Suprapubic skin (tissue), 4 donors: ENCODE measurements around the gene MDM1. TPM values are rescaled to one million over a fixed set of nuclear protein-coding genes. Genes with fewer than 3 reads are reported as not detected.

Experiments used
- DNase-seq, 2 donors: peaks; one replicate each; pipeline ENCODE4 v3.0.0-alpha.2; 2019; ENCODE audit warnings: low spot score in 2 of 2
- H3K27ac ChIP-seq: fragments of 200-600 bp; sonication (generic); one replicate; pipeline ENCODE4 v1.5.1; 2019
- H3K27me3 ChIP-seq: fragments of 200-600 bp; sonication (generic); one replicate; pipeline ENCODE4 v1.5.1; 2019
- H3K36me3 ChIP-seq: fragments of 200-600 bp; sonication (generic); one replicate; pipeline ENCODE4 v1.5.1; 2019
- H3K4me1 ChIP-seq: fragments of 200-600 bp; sonication (generic); one replicate; pipeline ENCODE4 v1.5.1; 2019
- H3K4me3 ChIP-seq: fragments of 200-600 bp; sonication (generic); one replicate; pipeline ENCODE4 v1.5.1; 2019; ENCODE audit warnings: mild to moderate bottlenecking
- H3K9me3 ChIP-seq: fragments of 200-600 bp; sonication (generic); one replicate; pipeline ENCODE4 v1.5.1; 2019
- EP300 ChIP-seq: sonication (generic); formaldehyde crosslinking; IDR thresholded peaks from one replicate; pipeline ENCODE4 v1.6.1; 2017; ENCODE audit warnings: antibody characterized with exemption
- POLR2A ChIP-seq, 2 donors: fragments of 450-650 bp; IDR thresholded peaks; one replicate each; pipeline ENCODE4 v1.6.1; 2017; ENCODE audit warnings: antibody characterized with exemption in 2 of 2, mild to moderate bottlenecking in 2 of 2, moderate library complexity in 2 of 2
- POLR2AphosphoS5 ChIP-seq, 3 donors: sonication (generic); formaldehyde crosslinking; IDR thresholded peaks; one replicate each; pipeline ENCODE4 v1.6.1; 2017; ENCODE audit warnings: antibody characterized with exemption in 3 of 3
- WGBS: methylation state at CpG from one replicate; pipeline ENCODE4 v1.1.5; 2018; 5-methylcytosine and 5-hydroxymethylcytosine counted together
- total RNA-seq, 4 donors: library from RNA; depleted of rRNA; stranded (reverse); fragments of >200 nt; gene quantifications; one replicate each; pipeline ENCODE4 v1.1.0, GENCODE V29; 2016
- TF ChIP-seq, protein P1 (sequence below), 2 donors: fragments of 200-600 bp in 1 of 2; fragments of 450-650 bp in 1 of 2; sonication (generic) in 1 of 2; IDR thresholded peaks; one replicate each; pipeline ENCODE4 v1.5.1; 2016 to 2019; ENCODE audit warnings: antibody characterized with exemption in 2 of 2, mild to moderate bottlenecking in 1 of 2, moderate library complexity in 1 of 2

MDM1 gene
- total RNA-seq, 4 donors from 2014 or later = 4.1 to 10.2 (median 7.0) TPM

DNA sequence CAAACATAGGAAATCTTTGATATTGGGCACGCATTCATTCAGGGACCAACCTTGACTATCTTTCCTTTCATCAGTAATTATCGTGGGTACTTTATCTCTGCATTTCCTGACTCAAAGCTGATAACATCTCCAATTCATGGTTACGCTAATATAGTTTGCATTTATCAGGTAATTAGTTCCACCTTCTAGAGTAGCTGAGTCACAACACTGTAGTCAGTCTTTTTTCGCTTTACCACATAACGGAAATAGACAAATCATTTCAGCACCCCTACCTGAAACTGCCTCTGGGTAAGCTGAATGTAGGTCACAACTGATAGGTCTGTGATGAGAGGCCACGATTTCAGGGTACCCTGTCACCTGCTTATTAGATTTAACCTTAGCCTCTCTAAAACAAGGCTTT lies 42.0 kb downstream of the MDM1 start:
- DNase-seq = no peak
- 44% methylated on average over 6 of the region's 6 CpGs for WGBS
- Histone ChIP-seq H3K4me1 (no peaks in the 10 kb centered on the region), H3K27ac (no peak overlapping the region), H3K9me3 (no peaks in the 10 kb centered on the region), H3K4me3 (no peak overlapping the region), H3K36me3 (no peaks in the 10 kb centered on the region), H3K27me3 (no peaks in the 10 kb centered on the region)
- TF ChIP-seq POLR2A (IDR thresholded peaks at IDR 0.05) (no peak), EP300 (no peak), POLR2AphosphoS5 (IDR thresholded peaks at IDR 0.05) (no peak)
- TF ChIP-seq, protein P1, sequence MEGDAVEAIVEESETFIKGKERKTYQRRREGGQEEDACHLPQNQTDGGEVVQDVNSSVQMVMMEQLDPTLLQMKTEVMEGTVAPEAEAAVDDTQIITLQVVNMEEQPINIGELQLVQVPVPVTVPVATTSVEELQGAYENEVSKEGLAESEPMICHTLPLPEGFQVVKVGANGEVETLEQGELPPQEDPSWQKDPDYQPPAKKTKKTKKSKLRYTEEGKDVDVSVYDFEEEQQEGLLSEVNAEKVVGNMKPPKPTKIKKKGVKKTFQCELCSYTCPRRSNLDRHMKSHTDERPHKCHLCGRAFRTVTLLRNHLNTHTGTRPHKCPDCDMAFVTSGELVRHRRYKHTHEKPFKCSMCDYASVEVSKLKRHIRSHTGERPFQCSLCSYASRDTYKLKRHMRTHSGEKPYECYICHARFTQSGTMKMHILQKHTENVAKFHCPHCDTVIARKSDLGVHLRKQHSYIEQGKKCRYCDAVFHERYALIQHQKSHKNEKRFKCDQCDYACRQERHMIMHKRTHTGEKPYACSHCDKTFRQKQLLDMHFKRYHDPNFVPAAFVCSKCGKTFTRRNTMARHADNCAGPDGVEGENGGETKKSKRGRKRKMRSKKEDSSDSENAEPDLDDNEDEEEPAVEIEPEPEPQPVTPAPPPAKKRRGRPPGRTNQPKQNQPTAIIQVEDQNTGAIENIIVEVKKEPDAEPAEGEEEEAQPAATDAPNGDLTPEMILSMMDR (IDR thresholded peaks at IDR 0.05) = no peak

DNA sequence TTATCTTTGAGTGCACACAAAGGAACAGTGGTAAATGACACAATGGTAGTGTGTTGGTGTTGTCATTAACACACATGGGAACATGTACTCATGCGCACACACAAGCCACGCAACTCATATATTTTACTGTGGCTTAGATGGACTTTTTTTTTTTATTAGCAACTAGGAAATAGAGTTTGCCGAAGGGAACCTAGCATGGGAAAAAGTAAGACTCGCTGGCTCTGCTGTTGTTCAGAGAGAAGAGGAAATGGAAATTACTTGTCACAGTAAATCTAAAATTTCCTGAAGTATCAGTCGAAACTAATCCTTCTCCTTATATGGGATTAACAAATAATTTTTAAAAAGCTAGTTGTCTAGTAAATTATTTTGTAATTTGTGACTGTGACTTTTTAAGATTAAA lies 45.1 kb downstream of the MDM1 start:
- WGBS = 48% methylated on average over 5 of the region's 5 CpGs
- TF ChIP-seq POLR2A (IDR thresholded peaks at IDR 0.05) = no peak
- no peak for TF ChIP-seq POLR2AphosphoS5 (IDR thresholded peaks at IDR 0.05)
- TF ChIP-seq, protein P1 (IDR thresholded peaks at IDR 0.05) = no peak
- no peak for TF ChIP-seq EP300
- H3K36me3 ChIP-seq = no peaks in the 10 kb centered on the region

DNA sequence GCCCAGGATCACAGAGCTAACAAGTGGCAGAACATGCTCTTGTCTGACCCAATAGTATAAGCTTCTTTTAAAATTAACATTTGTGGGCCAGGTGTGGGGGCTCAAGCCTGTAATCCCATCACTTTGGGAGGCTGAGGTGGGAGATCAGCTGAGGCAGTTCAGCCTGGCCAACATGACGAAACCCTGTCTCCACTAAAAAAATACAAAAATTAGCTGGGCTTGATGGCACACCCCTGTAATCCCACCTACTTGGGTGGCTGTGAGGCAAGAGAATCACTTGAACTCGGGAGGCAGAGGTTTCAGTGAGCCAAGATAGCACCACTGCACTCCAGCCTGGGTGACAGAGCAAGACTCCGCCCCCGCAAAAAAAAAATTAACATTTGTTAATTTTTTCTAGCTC lies 45.8 kb downstream of the MDM1 start:
- no peak overlapping the region for H3K4me3 ChIP-seq
- H3K27ac ChIP-seq = no peak overlapping the region
- no peaks in the 10 kb centered on the region for H3K4me1 ChIP-seq
- 90% methylated on average over 4 of the region's 4 CpGs for WGBS
- no peaks in the 10 kb centered on the region for H3K36me3 ChIP-seq
- H3K9me3 ChIP-seq = no peaks in the 10 kb centered on the region
- TF ChIP-seq POLR2AphosphoS5 (IDR thresholded peaks at IDR 0.05) (no peak), POLR2A (IDR thresholded peaks at IDR 0.05) (no peak), EP300 (no peak)
- TF ChIP-seq, protein P1 (IDR thresholded peaks at IDR 0.05) = no peak
- DNase-seq = no peak
- no peaks in the 10 kb centered on the region for H3K27me3 ChIP-seq

More for the DNA sequence above, 45.1 kb downstream of the MDM1 start:
- DNase-seq = no peak
- no peak overlapping the region for H3K27ac ChIP-seq
- no peaks in the 10 kb centered on the region for H3K27me3 ChIP-seq
- H3K4me1 ChIP-seq = no peaks in the 10 kb centered on the region
- H3K9me3 ChIP-seq = no peaks in the 10 kb centered on the region
- H3K4me3 ChIP-seq = no peak overlapping the region

DNA sequence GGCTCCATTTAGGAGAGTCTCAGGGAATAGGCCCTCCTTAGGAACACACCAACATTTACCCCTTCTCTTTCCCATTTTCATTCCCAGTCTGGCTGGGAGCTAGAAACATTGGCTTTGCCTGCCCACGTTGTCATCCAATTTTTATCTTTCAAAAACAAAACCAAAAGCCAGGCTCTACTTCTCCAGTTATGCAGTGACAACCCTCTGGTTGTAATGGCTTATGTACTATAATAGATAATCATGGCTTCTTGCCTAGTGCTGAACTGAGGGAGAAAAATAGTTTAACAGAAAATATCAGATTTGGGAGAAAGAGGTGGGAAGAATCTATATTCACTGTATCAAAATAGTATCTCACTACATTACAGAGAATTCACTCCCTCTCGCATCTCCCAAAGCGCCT lies 46.6 kb downstream of the MDM1 start:
- TF ChIP-seq EP300 = no peak
- no peak for TF ChIP-seq POLR2A (IDR thresholded peaks at IDR 0.05)
- TF ChIP-seq, protein P1 (IDR thresholded peaks at IDR 0.05) = no peak
- TF ChIP-seq POLR2AphosphoS5 (IDR thresholded peaks at IDR 0.05) = no peak
- WGBS = 86% methylated on average over 3 of the region's 3 CpGs
- no peaks in the 10 kb centered on the region for H3K4me1 ChIP-seq

DNA sequence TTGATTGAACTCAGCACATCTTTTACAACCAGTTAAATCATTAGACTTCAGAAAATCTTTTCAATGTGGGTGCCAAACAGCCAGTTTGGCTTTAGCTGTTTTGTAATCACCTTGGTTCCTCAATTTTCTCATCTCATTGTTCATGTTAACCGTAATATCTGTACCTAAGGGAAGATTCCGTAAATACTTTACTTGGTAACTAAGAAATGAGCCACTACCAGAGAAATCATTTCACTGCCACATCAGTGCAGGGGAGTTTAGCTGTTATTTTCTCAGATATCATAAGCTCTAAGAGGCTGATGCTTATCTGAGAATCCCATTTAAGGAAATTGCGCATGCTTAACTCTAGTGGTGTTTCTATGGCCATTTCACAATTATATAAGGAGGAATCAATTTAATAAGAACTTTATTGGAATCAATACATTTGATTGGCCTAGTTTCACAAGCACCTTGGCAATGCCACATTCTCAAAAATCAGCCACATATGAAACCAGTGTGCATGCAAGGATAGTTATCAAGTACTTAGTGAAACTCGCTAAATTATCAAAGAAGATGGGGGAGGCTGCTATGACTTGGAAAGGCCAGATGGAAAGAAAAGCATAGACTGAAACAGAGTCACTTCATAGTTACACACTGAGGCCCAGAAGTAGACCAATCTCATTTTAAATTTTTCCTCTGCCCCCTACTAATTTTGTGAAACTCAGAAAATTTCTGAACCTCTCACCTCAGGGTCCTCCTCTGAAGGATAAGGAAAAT lies 50.7 kb downstream of the MDM1 start:
- WGBS = 91% methylated on average over 4 of the region's 4 CpGs
- TF ChIP-seq EP300 (no peak), POLR2A (IDR thresholded peaks at IDR 0.05) (no peak), POLR2AphosphoS5 (IDR thresholded peaks at IDR 0.05) (no peak)
- TF ChIP-seq, protein P1 (IDR thresholded peaks at IDR 0.05) = no peak
- DNase-seq = no peak
- H3K27me3 ChIP-seq = no peaks in the 10 kb centered on the region
- H3K36me3 ChIP-seq = no peaks in the 10 kb centered on the region
- H3K4me1 ChIP-seq = peaks cover 2% of the 10 kb centered on the region
- no peak overlapping the region for H3K4me3 ChIP-seq
- no peaks in the 10 kb centered on the region for H3K9me3 ChIP-seq
- no peak overlapping the region for H3K27ac ChIP-seq

More for the DNA sequence above, 46.6 kb downstream of the MDM1 start:
- H3K9me3 ChIP-seq = no peaks in the 10 kb centered on the region
- H3K27ac ChIP-seq = no peak overlapping the region
- no peaks in the 10 kb centered on the region for H3K27me3 ChIP-seq
- no peak for DNase-seq
- H3K4me3 ChIP-seq = no peak overlapping the region
- no peaks in the 10 kb centered on the region for H3K36me3 ChIP-seq
